Eye (tissue), 1 donor: ENCODE data around the gene PLAGL1.
"Not testable (repeated sequence)": the region's sequence is repeated elsewhere in the genome, so short reads cannot be mapped to it uniquely, and the experiment has no call there.

Experiments
- DNase-seq: peaks from one replicate; pipeline ENCODE4 v3.0.0-alpha.2; 2015

The PLAGL1 gene

DNA sequence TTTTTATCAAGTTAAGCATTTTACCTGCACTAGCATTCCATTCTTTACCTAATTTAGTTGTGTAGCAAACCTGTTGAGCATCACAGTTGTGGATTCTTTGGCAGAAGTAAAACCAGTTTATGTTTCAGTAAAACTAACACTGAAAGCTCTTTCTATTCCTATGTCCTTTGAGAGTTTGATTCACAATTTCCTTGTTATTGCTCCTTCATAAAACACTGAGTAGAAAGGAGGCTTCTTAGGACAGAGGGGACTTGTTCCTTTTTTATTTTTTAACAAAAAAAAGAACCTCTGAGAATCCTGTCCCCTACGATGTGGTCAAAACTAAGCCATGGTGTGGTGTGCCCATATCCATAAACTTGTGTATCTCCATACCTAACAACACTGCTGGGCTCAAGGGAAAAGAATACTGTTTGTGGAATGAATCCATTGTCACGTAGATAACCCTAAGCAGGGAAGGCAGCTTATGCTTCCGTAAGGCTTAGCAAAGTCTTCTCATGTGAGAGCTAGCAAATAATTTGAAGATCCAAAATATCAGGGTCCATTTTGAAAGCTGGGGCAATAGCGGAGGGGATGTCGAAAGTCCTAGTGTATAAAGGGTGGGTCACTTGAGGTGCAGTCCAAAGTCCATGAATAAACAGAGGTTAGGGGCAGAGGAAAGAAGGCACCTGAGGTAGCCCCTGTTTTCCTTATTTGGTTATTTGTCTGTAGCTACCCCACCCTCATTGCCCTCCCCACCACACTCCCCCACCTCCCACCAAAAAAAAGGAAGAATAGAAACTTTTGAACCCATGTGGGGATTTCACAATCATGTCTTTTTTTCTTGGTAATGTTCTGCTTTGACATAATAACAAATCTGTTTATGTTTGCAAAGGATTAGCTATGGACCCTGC lies 71.0 kb downstream of the PLAGL1 start:
- no peak for DNase-seq

DNA sequence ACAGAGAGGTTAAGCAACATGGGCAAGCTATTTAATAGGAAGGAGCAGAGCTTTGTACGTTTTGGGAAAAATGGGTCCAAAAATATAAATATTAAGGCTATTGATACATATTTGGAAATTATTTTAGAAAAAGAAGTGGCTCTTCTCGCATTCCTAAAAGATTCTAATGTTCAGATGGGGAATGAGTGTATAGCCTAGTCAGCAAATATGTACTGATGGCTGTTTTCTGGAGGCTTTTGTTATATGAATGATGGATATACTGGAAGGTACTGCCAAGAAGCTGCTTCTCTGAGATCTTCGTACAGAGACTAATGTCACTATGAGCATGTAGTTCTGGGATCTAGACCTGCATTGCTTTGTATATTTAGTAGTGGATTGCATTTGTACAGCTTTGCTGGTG lies 71.7 kb downstream of the PLAGL1 start:
- no peak for DNase-seq

DNA sequence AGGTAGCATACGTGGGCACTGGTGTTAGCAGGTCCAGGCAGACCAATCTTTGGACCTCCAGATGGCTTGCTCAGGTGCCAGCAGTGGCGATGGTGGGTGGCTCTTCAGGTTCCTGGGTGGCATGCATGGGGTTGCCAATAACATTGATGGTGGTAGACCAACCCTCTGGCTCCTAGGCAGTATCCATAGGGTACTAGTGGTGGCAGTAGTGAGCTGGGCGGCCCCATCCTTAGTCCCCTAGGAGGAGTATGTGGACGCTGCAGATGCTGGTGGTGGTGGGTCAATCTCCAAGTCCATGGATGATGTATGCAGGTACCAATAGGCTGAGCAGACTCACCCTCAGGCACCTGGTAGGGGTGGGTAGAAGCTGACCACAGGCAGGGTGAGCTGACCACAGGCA lies 73.2 kb downstream of the PLAGL1 start:
- no peak for DNase-seq

DNA sequence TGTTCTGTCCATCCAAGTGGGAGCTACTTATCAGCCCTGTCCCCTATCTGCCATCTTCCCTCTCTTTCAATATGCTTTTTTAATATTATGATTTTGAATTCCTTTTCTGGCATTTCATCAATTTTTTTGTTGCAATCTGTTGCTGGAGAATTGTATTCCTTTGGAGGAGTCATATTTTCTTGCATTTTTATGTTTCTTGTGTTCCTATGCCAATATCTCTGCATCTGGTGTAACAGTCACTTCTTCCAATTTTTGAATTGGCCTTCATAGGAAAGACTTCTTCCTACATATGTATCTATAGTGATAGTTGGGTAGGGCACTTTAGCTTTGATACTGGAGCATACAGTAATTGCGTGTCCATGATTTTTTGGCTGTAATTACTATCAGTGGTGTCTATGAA lies 73.7 kb downstream of the PLAGL1 start:
- DNase-seq, result no peak

DNA sequence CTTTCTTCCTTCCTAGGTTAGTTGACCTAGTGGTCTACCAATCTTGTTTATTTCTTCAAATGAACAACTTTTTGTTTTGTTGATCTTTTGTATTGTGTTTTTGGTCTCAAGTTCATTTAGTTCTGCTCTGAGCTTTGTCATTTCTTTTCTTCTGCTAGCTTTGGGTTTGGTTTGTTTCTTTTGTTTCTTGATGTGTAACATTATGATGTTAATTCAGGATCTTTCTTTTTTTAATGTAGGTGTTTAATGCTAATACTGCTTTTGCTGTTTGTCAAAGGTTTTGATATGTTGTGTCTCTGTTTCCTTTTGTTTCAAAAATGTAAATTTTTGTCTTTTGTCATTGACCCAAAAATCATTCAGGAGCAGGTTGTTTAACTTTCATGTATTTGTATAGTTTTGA lies 78.1 kb downstream of the PLAGL1 start:
- DNase-seq, result no peak

DNA sequence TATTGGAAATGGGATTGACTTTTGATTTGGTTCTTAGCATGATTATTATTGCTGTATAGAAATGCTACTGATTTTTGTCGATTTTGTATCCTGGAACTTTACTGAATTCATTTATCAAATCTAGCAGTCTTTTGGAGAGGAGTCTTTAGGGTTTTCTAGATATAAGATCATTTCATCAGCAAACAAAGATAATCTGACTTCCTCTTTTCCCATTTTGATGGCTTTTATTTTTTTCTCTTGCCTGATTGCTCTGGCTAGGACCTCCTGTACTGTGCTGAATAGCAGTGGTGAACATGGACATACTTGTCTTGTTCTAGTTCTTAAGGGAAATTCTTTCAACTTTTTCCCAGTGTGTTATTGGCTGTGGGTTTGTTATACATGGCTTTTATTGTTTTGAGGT lies 79.2 kb downstream of the PLAGL1 start:
- DNase-seq, result no peak

DNA sequence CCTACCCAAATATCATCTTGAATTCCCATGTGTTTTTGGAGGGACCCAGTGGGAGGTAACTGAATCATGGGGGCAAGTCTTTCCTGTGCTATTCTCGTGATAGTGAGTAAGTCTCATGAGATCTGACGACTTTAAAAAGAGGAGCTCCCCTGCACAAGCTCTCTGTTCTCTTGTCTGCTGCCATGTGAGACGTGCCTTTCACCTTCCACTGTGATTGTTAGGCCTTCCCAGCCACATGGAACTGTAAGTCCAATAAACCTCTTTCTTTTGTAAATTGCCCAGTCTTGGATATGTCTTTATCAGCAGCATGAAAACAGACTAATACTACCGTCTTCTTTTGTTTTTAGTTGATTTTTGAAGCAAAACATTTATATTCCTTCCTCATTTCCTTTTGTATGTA lies 91.0 kb downstream of the PLAGL1 start:
- DNase-seq, result not testable (repeated sequence)

DNA sequence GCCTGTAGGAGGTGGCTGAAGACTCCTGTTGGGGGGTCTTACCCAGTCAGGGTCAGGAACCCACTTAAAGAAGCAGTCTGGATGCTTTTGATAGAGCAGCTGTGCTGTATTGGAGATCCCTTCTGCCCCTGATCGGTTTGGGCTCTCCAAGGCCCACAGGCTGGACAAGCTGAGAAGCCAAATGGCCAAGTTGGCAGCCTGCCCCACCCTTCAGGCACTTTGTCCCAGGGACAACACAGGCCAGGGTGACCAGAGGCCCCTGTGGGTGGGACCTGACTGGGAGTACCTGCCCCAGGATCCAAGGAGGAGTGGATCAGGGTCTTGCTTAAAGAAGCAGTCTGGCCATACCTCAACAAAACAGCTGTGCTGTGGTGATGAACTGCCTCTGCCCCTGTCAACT lies 95.4 kb downstream of the PLAGL1 start:
- no peak for DNase-seq

DNA sequence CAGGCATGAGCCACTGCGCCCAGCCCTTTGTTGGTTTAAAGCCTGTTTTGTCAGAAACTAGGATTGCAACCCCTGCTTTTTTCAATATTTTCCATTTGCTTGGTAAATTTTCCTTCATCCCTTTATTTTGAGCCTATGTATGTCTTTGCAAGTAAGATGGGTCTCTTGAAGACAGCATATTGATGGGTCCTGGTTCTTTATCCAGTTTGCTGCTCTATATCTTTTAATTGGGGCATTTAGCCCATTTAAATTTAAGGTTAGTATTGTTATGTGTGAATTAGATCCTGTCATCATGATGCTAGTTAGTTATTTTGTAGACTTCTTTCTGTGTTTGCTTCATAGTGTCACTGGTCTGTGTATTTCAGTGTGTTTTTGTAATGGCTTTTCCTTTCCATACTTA lies 97.0 kb downstream of the PLAGL1 start:
- no peak for DNase-seq

DNA sequence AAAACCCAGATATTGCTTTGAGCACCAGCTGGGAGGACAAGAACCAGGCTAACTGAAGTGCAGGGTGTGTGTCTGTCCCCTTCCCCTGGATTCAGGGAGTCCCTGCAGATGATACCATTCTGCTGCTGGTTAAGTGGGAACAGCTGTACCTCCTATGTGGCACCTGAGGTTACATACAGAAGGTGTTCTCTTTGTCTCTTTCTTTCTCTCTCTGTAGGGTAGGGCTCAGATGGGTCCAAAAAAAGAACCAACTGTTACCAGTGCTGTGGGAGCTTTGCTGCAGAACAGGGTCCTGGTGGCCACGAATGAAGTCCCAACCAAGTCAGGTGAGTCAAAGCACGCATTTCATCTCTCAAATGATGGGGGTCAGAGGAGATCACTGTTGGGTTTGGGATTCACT lies 105.2 kb downstream of the PLAGL1 start:
- DNase-seq, result no peak

DNA sequence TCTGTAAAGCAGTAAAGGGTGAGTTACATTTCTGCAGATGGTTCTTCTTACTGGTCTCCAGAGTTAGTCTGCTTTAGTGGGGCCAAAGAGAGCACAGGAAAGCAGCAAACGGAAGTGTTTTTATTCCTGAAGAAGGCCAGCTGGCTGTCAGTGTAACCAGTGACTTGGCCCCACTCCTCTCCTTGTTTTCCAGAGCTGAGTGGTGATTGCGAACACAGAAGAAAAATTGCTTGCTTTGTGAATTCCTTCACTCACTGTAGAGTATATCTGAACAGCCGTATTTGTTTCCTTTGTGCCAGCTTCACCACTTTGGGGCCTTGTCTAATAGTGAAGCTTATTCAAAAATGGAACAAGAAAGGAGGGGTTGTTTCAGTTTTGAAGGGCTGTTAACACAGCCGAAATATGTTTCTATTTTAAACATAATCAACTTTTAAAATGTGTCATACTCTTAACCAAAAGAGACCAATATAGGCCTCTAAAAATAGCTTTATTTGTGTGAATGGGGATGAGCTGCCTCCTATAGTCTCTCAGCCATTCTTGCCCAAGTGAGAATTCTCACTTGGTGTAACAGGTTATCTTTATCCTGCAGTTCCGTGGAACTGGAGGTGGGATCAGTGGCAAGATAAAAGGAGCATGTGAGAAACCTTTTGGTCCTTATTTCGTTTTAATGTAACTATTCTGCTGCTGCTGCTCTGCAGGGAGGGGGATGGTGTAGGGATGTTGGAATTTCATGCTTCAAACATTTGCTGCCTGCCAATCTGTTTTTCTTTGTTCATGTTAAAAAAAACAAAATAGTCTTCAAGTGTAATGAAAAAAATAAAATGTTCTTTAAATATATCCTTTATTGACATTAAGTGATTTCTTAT lies 105.9 kb downstream of the PLAGL1 start:
- DNase-seq, result peak; percentile 17

DNA sequence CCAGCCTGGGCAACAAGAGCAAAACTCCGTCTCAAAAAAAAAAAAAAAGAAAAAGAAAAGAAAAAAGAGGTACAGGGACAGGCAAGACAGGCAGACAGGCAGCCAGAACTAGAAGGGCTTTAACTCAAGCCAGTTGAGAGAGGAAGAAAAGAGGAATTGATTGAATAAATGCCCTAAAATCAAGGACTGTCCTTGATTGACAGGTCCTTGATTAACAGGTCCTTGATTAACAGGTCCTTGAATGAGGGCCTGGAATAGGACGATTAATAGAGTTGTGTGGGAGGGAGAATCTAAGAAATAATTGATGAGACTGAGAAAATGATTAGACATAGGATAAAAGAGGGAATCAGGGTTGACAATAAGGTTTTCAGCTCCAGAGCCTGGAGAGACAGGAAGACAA lies 107.7 kb downstream of the PLAGL1 start:
- no peak for DNase-seq

DNA sequence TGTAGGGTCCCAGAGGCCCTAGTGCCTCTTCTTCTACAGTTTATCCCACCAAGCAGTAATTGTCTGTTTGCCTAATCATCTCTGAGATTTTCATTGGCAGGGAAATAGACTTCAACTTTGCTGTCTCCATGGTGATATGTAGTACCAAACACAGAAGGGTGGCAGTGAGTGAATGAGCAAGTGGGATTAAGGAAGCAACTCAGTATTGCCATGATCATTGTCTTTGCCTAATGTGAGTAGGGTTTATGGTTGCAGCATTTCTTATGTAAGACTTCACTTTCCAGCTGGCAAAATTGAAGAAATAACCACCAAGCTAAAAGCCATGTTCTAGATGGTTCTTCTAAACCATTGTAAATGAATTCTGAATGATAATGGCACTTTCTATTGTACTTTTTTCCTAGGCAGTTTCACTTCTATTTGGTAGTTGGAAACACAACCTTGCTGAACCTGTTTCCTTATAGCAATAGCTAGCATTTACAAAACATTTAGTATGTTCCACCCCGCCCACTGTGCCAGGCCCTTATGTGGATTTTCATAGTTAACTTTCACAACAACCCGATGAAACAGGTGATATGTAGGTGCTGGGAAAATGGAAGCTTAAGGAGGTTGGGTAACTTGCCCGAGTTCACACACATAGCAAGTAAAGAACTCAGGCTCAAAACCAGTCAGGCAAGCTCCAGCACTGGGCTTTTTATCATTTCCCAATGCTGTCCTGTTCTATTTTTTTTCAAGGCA lies 111.8 kb downstream of the PLAGL1 start:
- no peak for DNase-seq

DNA sequence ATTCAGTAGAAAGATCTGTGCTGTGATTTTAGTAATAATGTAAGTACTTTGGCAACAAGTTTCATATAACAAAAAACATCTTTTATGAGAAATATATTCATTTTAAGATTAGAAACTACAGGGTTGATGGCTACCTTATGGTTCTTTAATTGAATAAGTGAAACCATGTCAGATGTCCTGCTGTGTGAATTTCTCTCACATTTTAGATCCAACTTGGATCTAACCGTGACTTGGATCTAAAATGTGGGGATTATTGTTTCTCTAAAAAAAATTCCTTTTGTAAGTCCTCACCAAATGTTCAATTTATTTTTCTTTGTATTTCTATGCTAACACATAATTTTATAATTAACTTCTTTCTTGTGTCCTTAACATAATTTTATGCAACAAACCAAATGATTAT lies 113.4 kb downstream of the PLAGL1 start:
- DNase-seq, result peak; percentile 29
